Hepatocyte (in vitro differentiated cells): ENCODE results near the gene TPSAB1.

ENCODE experiments used
- CTCF ChIP-seq: fragments of 200-600 bp; sonication (generic); IDR thresholded peaks from 2 replicates; pipeline ENCODE4 v1.5.1; 2016; ENCODE audit warnings: antibody characterized with exemption, mild to moderate bottlenecking; ENCODE audit not compliant: poor library complexity
- EZH2phosphoT487 ChIP-seq: fragments of 200-600 bp; sonication (generic); IDR thresholded peaks from one replicate; pipeline ENCODE4 v1.6.1; 2018; ENCODE audit warnings: antibody characterized with exemption, mild to moderate bottlenecking, low read depth, moderate library complexity; ENCODE audit not compliant: unreplicated experiment, severe bottlenecking

GRCh38 chr16:1271380-1271723 is 30.8 kb downstream of the TPSAB1 start:
- TF ChIP-seq CTCF (no peak), EZH2phosphoT487 (no peak)
